Spleen (tissue), 11 donors: ENCODE results near the gene CYP11A1. TPM values are rescaled to one million over a fixed set of nuclear protein-coding genes. Genes with fewer than 3 reads are reported as not detected.

Experiments used
- DNase-seq: peaks from one replicate; pipeline ENCODE4 v3.0.0-alpha.2; 2020
- H3K27ac ChIP-seq, 8 donors: fragments of 200-600 bp; sonication (generic) in 7 of 8; 1 replicate in 4 of 8; 2 replicates in 4 of 8; pipeline versions ENCODE4 v1.5.0 to v1.8.0; 2016 to 2021; ENCODE audit warnings: inconsistent platforms in 4 of 8, mild to moderate bottlenecking in 4 of 8, moderate library complexity in 1 of 8
- H3K27me3 ChIP-seq, 7 donors: fragments of 200-600 bp; sonication (generic) in 6 of 7; replicated peaks in 1 of 7; 1 replicate in 4 of 7; 2 replicates in 3 of 7; pipeline versions ENCODE4 v1.5.0 to v1.8.0; 2016 to 2021; ENCODE audit warnings: inconsistent platforms in 3 of 7, mild to moderate bottlenecking in 1 of 7
- H3K36me3 ChIP-seq, 6 donors: fragments of 200-600 bp; sonication (generic) in 5 of 6; 1 replicate in 4 of 6; 2 replicates in 2 of 6; pipeline versions ENCODE4 v1.5.0 to v1.8.0; 2016 to 2021; ENCODE audit warnings: inconsistent platforms in 2 of 6
- H3K4me1 ChIP-seq, 6 donors: fragments of 200-600 bp; sonication (generic) in 5 of 6; 1 replicate in 3 of 6; 2 replicates in 3 of 6; pipeline versions ENCODE4 v1.5.0 to v1.8.0; 2016 to 2021; ENCODE audit warnings: inconsistent platforms in 3 of 6
- H3K4me3 ChIP-seq, 8 donors: fragments of 200-600 bp; sonication (generic) in 7 of 8; 1 replicate in 4 of 8; 2 replicates in 4 of 8; pipeline versions ENCODE4 v1.5.0 to v1.8.0; 2016 to 2021; ENCODE audit warnings: inconsistent platforms in 4 of 8, mild to moderate bottlenecking in 4 of 8, moderate library complexity in 2 of 8
- H3K9me3 ChIP-seq, 8 donors: fragments of 200-600 bp; sonication (generic) in 7 of 8; 1 replicate in 4 of 8; 2 replicates in 4 of 8; pipeline versions ENCODE4 v1.5.0 to v1.8.0; 2016 to 2021; ENCODE audit warnings: inconsistent platforms in 4 of 8
- POLR2A ChIP-seq, 3 donors: fragments of 450-650 bp; IDR thresholded peaks; one replicate each; pipeline ENCODE4 v1.5.1; 2017; ENCODE audit warnings: antibody characterized with exemption in 3 of 3, mild to moderate bottlenecking in 1 of 3
- POLR2AphosphoS5 ChIP-seq, 3 donors: sonication (generic); formaldehyde crosslinking; IDR thresholded peaks; one replicate each; pipeline ENCODE4 v1.5.1; 2017; ENCODE audit warnings: antibody characterized with exemption in 3 of 3
- WGBS, 5 donors: extraction: QIAGEN DNeasy Blood & Tissue Kit in 3 of 5; methylation state at CpG; one replicate each; pipeline versions ENCODE4 v1.1.5 to v1.1.7; 2013 to 2018; 5-methylcytosine and 5-hydroxymethylcytosine counted together
- intact Hi-C: fragments of 100-400 bp; cut with DNase I; formaldehyde crosslinking; loops from one replicate; pipeline ENCODE4 v1.15.0; 2023; ENCODE audit warnings: low total_unique reads
- polyA plus RNA-seq, 3 donors: library from polyadenylated mRNA; stranded (reverse); fragments of 200-250 nt; gene quantifications; one replicate each; pipeline ENCODE4 v1.2.1, GENCODE V29; 2013
- total RNA-seq, 7 donors: library from RNA; depleted of rRNA in 3 of 7; stranded (reverse); fragments of >200 nt in 3 of 7; fragmentation: NEBNext Ultra II Directional in 4 of 7; extraction: Animal tissue kit (Norgen Biotek cat#: 25700) in 4 of 7; gene quantifications; one replicate each; pipeline versions ENCODE4 v1.1.0 to v1.2.1, GENCODE V29; 2016 to 2021
- TF ChIP-seq, protein P1 (sequence below), 11 experiments: fragments of 200-600 bp in 7 of 11; fragments of 450-650 bp in 4 of 11; sonication (generic) in 4 of 11; IDR thresholded peaks in 8 of 11; conservative IDR thresholded peaks in 3 of 11; 1 replicate in 7 of 11; 2 replicates in 4 of 11; pipeline versions ENCODE4 v1.4.0 to v1.8.0; 2016 to 2021; ENCODE audit warnings: antibody characterized with exemption in 11 of 11, inconsistent platforms in 4 of 11, mild to moderate bottlenecking in 1 of 11
- donor health status: healthy with polysubstance abuse.
- donor health status: DM: no; HTN: no; CAD: no; lungs with moderate emphysema.
- donor health status: DM: no; HTN: no; CAD: no.
- donor health status: Bipolar disorder and iron deficiency.
- donor health status: healthy.
- donor health status: DM: no; HTN: no; CAD: no.
- donor health status: DM: yes; HTN: yes; CAD: no.

Gene CYP11A1
- total and polyA plus RNA-seq, 10 donors = 1.6 to 14.3 (median 4.9) TPM

DNA sequence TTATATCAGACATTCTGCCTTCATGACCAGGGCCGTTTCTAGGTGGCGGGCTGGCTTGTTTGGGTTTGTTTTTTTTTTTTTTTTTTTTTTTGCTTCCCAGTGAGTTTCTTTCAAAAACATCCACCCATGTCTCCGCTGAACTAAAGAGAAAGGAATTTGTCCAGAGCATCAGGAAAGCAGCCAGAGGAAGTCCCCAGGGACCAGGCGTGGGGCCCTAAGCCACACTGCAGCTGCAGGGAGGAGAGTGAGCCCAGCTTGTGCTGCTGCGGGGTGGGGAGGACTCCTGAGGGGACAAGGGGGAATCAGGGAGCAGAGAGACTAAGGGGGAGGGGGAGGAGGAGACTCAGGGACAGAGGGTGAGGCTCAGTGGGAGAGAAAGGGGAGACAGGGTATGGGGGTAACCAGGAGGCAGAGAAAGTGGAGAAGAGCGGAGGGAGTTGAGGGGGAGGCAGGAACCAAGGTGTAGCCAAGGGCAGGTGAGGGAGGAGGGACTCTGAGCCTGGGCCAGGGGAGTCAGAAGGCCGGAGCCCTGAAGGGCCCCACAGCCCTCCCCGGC, 49.5 kb downstream of the CYP11A1 start:
- intact Hi-C loops = no loop called here
- Histone ChIP-seq H3K27me3 (no peaks in the 10 kb centered on the region), H3K4me1 (peaks cover 12 to 71% (median 39%) of the 10 kb centered on the region in 6 donors), H3K9me3 (no peaks in the 10 kb centered on the region), H3K27ac (peak overlapping the region in 4 of 8 donors; percentile 8 to 63 (median 40)), H3K4me3 (no peak overlapping the region), H3K36me3 (no peaks in the 10 kb centered on the region)
- no peak for TF ChIP-seq POLR2AphosphoS5 (IDR thresholded peaks at IDR 0.05)
- no peak for TF ChIP-seq POLR2A (IDR thresholded peaks at IDR 0.05)
- TF ChIP-seq, protein P1, sequence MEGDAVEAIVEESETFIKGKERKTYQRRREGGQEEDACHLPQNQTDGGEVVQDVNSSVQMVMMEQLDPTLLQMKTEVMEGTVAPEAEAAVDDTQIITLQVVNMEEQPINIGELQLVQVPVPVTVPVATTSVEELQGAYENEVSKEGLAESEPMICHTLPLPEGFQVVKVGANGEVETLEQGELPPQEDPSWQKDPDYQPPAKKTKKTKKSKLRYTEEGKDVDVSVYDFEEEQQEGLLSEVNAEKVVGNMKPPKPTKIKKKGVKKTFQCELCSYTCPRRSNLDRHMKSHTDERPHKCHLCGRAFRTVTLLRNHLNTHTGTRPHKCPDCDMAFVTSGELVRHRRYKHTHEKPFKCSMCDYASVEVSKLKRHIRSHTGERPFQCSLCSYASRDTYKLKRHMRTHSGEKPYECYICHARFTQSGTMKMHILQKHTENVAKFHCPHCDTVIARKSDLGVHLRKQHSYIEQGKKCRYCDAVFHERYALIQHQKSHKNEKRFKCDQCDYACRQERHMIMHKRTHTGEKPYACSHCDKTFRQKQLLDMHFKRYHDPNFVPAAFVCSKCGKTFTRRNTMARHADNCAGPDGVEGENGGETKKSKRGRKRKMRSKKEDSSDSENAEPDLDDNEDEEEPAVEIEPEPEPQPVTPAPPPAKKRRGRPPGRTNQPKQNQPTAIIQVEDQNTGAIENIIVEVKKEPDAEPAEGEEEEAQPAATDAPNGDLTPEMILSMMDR (IDR thresholded peaks at IDR 0.05 in 8 of 11, conservative IDR thresholded peaks at IDR 0.05 in 3 of 11) = no peak
- no peak for DNase-seq
- 42 to 61% (median 50%) methylated on average over 7 to 8 of the region's 8 CpGs for WGBS, 5 donors

DNA sequence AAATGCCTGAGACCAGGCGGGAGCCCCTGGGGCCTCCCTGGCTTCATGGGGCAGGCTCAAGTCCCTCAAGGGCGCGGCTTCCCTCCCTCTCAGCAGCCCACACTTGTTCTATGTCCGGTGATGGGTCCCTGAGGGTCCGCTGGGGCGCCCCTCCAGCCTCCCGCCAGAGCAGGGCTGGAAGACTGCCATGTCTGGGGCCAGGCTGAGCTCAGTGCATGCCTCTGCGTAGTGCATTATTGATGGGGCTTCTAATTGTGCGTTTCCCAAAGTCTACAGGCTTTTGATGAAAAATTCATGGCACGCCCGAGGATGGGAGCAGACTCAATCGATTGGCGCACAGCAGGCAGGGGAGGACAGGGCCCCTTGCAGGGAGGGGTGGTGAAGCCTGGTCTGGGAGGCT, 51.3 kb downstream of the CYP11A1 start:
- TF ChIP-seq POLR2A (IDR thresholded peaks at IDR 0.05) (no peak), POLR2AphosphoS5 (IDR thresholded peaks at IDR 0.05) (no peak)
- TF ChIP-seq, protein P1 (IDR thresholded peaks at IDR 0.05 in 8 of 11, conservative IDR thresholded peaks at IDR 0.05 in 3 of 11) = no peak
- DNase-seq = no peak
- no peaks in the 10 kb centered on the region for H3K9me3 ChIP-seq
- H3K27ac ChIP-seq = peak overlapping the region in 4 of 8 donors; percentile 19 to 63 (median 31)
- H3K4me1 ChIP-seq = peaks cover 12 to 66% (median 37%) of the 10 kb centered on the region in 6 donors
- no peak overlapping the region for H3K4me3 ChIP-seq
- WGBS, 5 donors = 44 to 68% (median 57%) methylated on average over 9 to 13 of the region's 13 CpGs
- intact Hi-C loops = no loop called here
- H3K36me3 ChIP-seq = no peaks in the 10 kb centered on the region
- H3K27me3 ChIP-seq = no peaks in the 10 kb centered on the region

DNA sequence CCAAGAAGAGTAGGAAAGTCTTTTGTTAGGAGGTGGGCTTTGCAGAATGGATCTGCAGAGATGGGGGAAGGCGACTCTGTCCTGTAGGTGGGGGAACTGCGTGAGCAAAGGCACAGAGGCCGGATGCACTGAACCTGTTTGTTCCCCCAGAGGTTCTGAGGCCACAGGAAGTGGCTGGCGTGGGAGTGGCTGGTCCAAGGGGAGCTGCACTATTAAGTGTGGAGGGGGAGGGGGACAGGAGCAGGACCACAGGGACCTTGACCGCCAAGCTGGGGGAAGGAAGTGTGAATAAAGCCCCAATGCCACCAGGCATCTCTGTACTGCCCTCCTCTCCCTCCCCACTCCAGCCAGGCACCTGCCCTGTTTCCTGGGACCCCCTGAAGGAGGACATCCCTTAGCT, 51.8 kb downstream of the CYP11A1 start:
- peak overlapping the region in 4 of 8 donors; percentile 19 to 63 (median 40) for H3K27ac ChIP-seq
- no peaks in the 10 kb centered on the region for H3K36me3 ChIP-seq
- H3K27me3 ChIP-seq = no peaks in the 10 kb centered on the region
- peak; percentile 82 for DNase-seq
- TF ChIP-seq POLR2AphosphoS5 (IDR thresholded peaks at IDR 0.05) = peak in 1 of 3 donors; percentile 46
- TF ChIP-seq POLR2A (IDR thresholded peaks at IDR 0.05) = no peak
- TF ChIP-seq, protein P1 (IDR thresholded peaks at IDR 0.05 in 8 of 11, conservative IDR thresholded peaks at IDR 0.05 in 3 of 11) = no peak
- 3 to 20% (median 9%) methylated on average over 5 of the region's 5 CpGs for WGBS, 5 donors
- intact Hi-C loops = no loop called here
- H3K9me3 ChIP-seq = no peaks in the 10 kb centered on the region
- H3K4me3 ChIP-seq = no peak overlapping the region
- peaks cover 12 to 64% (median 37%) of the 10 kb centered on the region in 6 donors for H3K4me1 ChIP-seq

DNA sequence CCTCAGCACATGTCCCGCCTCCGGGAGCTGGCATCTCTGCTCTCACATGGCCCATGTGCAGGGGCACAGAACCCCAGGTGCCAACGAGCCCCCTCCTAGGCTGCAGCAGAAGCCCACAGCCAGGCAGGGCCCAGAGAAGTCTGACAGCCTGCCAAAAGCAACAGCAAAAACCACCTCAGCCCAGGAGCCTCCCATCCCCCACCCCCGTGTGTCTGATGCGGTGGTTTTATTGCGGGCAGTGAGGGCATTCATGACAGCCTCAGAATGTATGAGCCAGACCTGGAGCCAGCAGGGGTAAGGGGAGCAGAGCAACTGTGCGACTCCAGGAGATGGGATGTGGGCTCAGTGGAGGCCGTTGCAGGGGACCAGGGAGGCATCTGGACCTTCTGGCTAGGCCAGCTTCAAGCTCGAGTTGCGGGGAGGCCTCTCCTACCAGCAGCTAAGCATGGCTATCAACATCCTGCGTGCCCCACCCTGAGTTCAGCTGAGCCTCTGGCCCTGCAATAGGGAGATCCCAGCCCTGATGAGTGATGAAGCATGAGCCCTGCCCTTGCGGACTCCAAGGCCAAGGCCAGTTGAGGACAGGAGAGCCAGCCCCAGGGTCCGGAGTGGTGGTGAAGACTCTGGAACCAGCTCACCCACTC, 52.5 kb downstream of the CYP11A1 start:
- H3K36me3 ChIP-seq = no peaks in the 10 kb centered on the region
- intact Hi-C loops = no loop called here
- DNase-seq = no peak
- peaks cover 11 to 57% (median 32%) of the 10 kb centered on the region in 6 donors for H3K4me1 ChIP-seq
- no peaks in the 10 kb centered on the region for H3K27me3 ChIP-seq
- WGBS, 5 donors = 64 to 87% (median 71%) methylated on average over 8 to 13 of the region's 13 CpGs
- no peak overlapping the region for H3K4me3 ChIP-seq
- H3K27ac ChIP-seq = peak overlapping the region in 5 of 8 donors; percentile 10 to 63 (median 33)
- no peaks in the 10 kb centered on the region for H3K9me3 ChIP-seq
- TF ChIP-seq, protein P1 (IDR thresholded peaks at IDR 0.05 in 8 of 11, conservative IDR thresholded peaks at IDR 0.05 in 3 of 11) = no peak
- no peak for TF ChIP-seq POLR2A (IDR thresholded peaks at IDR 0.05)
- TF ChIP-seq POLR2AphosphoS5 (IDR thresholded peaks at IDR 0.05) = no peak
